ENCODE data around the gene TCF25.

The TCF25 gene

GRCh38 chr16:89949121-89949742, 75.8 kb downstream of the TCF25 start:
- DNase-seq, result no peak

- no peak for DNase-seq
Measured at GRCh38 chr16:89949756-89950155, 76.4 kb downstream of the TCF25 start.

- DNase-seq, result no peak
Measured at GRCh38 chr16:89951509-89951908, 78.1 kb downstream of the TCF25 start.

DNA sequence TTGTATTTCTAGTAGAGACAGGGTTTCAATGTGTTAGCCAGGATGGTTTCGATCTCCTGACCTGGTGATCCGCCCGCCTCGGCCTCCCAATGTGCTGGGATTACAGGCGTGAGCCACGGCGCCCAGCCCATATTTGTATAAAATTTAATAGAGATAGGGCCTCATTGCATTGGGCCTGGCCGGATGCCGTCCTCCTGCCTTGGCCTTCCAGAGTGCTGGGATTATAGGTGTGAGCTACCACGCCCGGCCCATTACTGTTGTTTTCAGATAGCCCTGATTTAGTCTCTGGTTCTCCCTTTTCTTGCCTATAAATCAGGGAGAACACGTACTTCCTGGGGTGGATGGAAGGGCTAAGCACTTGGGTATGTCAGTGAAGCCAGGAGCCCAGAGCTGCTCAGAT, 78.7 kb downstream of the TCF25 start:
- no peak for DNase-seq

GRCh38 chr16:89952551-89952950, 79.2 kb downstream of the TCF25 start:
- DNase-seq, result no peak

DNA sequence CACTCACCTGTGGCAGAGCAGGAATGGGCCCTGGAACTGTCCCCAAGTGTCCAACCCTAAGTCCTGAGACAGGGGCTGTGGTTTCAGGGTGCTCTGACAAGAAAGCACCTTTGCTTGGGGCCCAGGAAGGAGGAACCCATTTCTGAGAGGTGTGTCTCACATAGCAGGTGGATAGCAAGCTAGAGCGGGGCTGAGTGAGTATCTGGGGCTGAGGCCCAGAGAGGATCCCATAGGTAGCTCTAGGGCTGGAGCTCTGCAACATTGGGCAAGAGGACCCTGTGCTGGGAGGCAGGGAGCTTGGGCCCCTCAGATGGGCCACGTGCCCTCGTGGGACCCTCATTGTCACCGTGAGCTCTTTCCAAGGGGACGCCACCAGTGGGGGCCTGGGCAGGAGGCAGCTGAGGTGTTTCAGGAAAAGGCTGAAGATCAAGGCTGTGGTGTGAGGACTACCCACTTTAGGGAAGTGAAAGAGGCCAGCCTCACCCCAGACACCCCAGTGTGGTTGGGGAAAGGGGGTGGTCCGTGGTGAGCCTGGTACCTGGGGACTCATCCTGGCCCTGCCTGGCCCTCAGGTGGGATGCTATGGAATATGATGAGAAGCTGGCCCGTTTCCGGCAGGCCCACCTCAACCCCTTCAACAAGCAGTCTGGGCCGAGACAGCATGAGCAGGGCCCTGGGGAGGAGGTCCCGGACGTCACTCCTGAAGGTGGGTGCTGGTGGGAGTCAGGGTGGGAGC, 80.4 kb downstream of the TCF25 start:
- no peak for DNase-seq

GRCh38 chr16:89954462-89954861, 81.1 kb downstream of the TCF25 start:
- no peak for DNase-seq

- no peak for DNase-seq
Measured at GRCh38 chr16:89955001-89955685, 81.8 kb downstream of the TCF25 start.

DNA sequence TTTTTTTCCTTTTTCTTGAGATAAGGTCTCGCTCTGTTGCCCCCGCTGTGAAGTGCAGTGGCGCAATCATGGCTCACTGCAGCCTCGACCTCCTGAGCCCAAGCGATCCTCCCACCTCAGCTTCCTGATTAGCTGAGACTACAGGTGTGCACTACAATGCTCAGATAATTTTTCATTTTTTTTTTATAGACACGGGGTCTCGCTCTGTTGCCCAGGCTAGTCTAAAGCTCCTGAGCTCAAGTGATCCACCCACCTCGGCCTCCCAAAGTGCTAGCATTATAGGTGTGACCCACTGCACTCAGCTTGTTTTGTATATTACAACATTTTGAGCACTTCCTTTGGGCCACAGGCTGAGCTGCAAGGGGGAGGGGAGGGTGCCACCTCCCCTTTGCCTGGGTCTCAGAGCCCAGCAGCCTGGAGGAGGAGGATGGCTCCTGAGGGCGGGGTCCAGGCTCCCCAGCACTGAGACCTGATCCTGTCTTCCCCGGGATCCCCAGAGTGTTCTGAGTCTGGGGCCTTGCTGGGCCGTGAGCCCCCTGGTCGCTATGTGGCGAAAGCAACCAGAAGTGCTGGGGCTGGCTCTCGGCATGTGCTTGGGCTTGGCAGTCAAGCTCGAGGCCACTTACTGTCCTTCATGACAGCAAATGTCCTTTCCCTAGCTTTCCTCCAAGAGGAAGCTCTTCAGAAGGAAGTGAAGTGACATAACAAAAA, 83.3 kb downstream of the TCF25 start:
- DNase-seq, result no peak

GRCh38 chr16:89957216-89957785, 83.9 kb downstream of the TCF25 start:
- DNase-seq, result no peak

DNA sequence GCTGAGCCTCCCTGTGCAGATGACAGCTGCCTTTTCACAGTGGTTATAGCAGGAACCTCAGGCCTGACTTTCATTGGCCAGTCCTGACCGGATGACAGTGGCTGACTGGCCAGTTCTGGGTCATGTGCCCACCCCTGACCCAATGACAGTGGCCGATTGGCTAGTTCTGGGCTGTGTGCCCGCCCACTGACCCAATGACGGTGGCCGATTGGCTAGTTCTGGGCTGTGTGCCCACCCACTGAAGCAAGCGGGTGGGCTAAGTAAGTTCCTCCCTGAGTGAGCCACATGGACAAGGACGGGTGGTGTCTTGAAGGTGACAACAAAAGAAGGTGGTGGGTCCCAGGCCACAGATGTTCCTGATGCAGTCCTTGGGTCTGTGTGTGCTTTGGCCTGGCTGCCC, 84.7 kb downstream of the TCF25 start:
- no peak for DNase-seq

DNA sequence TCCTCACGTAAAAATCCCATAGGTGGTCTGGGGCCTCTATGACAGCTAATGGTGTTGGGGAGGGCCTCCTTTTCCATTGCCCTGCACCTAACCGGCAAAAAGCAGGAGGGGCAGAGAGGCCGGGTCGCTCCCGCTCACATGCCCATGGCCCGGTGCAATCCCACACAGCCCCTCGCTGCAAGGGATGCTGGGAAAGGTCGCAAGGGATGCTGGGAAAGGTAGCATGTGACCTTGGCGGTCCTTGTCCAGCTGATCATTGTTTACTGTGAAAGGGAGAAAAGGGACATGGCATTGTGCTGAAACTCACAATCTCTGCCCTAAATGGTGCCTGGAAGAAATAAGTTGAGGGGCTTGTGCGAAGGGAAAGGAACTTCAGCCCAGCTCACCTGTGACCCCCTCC, 85.2 kb downstream of the TCF25 start:
- no peak for DNase-seq

- no peak for DNase-seq
Measured at GRCh38 chr16:89960966-89961365, 87.6 kb downstream of the TCF25 start.

All from activated T-cell treated with anti-CD3 and anti-CD28 coated beads, Interleukin-2, amount 50 U/mL, for 1 hour (primary cell).